ENCODE data around the gene OR6J1. TPM values are rescaled to one million over a fixed set of nuclear protein-coding genes. Genes with fewer than 3 reads are reported as not detected.

The OR6J1 gene
- total and polyA plus RNA-seq, 2 of the 13 experiments (the other 11 are each of a cell fraction or from before 2014, with no cell fraction given) = not detected

DNA sequence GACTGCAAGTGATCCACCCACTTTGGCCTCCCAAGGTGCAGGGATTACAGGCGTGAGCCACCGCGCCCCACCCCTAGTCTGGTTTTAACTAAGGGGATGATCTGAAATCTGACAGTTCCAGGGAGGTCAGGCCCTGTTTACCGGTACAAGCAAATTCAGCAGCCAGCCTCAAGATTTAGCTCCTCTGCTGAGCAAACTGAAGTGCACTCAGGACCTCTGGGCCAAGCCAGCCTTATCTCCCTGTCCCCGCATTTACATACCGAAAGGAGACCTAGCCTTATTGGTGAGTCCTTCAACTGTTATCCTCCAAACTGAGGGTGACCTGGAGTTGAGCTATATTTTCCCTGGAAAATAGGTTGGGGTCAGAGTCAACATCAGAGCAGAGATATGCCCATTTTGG lies 46.9 kb downstream of the OR6J1 start (continued):
- TF ChIP-seq, protein P1, sequence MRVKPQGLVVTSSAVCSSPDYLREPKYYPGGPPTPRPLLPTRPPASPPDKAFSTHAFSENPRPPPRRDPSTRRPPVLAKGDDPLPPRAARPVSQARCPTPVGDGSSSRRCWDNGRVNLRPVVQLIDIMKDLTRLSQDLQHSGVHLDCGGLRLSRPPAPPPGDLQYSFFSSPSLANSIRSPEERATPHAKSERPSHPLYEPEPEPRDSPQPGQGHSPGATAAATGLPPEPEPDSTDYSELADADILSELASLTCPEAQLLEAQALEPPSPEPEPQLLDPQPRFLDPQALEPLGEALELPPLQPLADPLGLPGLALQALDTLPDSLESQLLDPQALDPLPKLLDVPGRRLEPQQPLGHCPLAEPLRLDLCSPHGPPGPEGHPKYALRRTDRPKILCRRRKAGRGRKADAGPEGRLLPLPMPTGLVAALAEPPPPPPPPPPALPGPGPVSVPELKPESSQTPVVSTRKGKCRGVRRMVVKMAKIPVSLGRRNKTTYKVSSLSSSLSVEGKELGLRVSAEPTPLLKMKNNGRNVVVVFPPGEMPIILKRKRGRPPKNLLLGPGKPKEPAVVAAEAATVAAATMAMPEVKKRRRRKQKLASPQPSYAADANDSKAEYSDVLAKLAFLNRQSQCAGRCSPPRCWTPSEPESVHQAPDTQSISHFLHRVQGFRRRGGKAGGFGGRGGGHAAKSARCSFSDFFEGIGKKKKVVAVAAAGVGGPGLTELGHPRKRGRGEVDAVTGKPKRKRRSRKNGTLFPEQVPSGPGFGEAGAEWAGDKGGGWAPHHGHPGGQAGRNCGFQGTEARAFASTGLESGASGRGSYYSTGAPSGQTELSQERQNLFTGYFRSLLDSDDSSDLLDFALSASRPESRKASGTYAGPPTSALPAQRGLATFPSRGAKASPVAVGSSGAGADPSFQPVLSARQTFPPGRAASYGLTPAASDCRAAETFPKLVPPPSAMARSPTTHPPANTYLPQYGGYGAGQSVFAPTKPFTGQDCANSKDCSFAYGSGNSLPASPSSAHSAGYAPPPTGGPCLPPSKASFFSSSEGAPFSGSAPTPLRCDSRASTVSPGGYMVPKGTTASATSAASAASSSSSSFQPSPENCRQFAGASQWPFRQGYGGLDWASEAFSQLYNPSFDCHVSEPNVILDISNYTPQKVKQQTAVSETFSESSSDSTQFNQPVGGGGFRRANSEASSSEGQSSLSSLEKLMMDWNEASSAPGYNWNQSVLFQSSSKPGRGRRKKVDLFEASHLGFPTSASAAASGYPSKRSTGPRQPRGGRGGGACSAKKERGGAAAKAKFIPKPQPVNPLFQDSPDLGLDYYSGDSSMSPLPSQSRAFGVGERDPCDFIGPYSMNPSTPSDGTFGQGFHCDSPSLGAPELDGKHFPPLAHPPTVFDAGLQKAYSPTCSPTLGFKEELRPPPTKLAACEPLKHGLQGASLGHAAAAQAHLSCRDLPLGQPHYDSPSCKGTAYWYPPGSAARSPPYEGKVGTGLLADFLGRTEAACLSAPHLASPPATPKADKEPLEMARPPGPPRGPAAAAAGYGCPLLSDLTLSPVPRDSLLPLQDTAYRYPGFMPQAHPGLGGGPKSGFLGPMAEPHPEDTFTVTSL (CRISPR knock-in tag; IDR thresholded peaks at IDR 0.05; ENCODE audit: borderline replicate concordance) = no peak
- no peak for TF ChIP-seq ATAD3A (CRISPR knock-in tag; IDR thresholded peaks at IDR 0.05)
- TF ChIP-seq KMT2A (CRISPR knock-in tag; IDR thresholded peaks at IDR 0.05) = 0 out of 2 replicates have a peak, but pooled peaks have one; percentile 30
- TF ChIP-seq SALL2 (CRISPR knock-in tag; IDR thresholded peaks at IDR 0.05) = no peak
- TF ChIP-seq TP53 (CRISPR knock-in tag; conservative IDR thresholded peaks at IDR 0.05) = no peak
- 0 out of 2 replicates have a peak, but pooled peaks have one; percentile 7 for TF ChIP-seq NCOA2 (CRISPR knock-in tag; IDR thresholded peaks at IDR 0.05)
- TF ChIP-seq, protein P2, sequence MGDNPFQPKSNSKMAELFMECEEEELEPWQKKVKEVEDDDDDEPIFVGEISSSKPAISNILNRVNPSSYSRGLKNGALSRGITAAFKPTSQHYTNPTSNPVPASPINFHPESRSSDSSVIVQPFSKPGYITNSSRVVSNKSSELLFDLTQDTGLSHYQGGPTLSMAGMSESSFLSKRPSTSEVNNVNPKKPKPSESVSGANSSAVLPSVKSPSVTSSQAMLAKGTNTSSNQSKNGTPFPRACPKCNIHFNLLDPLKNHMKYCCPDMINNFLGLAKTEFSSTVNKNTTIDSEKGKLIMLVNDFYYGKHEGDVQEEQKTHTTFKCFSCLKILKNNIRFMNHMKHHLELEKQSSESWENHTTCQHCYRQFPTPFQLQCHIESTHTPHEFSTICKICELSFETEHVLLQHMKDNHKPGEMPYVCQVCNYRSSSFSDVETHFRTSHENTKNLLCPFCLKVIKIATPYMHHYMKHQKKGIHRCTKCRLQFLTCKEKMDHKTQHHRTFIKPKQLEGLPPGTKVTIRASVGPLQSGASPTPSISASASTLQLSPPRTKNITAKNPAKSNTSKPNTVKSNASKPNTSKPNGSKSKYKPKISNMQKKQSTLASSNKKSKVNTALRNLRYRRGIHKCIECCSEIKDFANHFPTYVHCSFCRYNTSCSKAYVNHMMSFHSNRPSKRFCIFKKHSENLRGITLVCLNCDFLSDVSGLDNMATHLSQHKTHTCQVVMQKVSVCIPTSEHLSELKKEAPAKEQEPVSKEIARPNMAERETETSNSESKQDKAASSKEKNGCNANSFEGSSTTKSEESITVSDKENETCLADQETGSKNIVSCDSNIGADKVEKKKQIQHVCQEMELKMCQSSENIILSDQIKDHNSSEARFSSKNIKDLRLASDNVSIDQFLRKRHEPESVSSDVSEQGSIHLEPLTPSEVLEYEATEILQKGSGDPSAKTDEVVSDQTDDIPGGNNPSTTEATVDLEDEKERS (CRISPR knock-in tag; IDR thresholded peaks at IDR 0.05) = 0 out of 2 replicates have a peak, but pooled peaks have one; percentile 49
- TF ChIP-seq, protein P3, sequence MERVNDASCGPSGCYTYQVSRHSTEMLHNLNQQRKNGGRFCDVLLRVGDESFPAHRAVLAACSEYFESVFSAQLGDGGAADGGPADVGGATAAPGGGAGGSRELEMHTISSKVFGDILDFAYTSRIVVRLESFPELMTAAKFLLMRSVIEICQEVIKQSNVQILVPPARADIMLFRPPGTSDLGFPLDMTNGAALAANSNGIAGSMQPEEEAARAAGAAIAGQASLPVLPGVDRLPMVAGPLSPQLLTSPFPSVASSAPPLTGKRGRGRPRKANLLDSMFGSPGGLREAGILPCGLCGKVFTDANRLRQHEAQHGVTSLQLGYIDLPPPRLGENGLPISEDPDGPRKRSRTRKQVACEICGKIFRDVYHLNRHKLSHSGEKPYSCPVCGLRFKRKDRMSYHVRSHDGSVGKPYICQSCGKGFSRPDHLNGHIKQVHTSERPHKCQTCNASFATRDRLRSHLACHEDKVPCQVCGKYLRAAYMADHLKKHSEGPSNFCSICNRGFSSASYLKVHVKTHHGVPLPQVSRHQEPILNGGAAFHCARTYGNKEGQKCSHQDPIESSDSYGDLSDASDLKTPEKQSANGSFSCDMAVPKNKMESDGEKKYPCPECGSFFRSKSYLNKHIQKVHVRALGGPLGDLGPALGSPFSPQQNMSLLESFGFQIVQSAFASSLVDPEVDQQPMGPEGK (CRISPR knock-in tag; IDR thresholded peaks at IDR 0.05) = 0 out of 2 replicates have a peak, but pooled peaks have one; percentile 21
- TF ChIP-seq, protein P4, sequence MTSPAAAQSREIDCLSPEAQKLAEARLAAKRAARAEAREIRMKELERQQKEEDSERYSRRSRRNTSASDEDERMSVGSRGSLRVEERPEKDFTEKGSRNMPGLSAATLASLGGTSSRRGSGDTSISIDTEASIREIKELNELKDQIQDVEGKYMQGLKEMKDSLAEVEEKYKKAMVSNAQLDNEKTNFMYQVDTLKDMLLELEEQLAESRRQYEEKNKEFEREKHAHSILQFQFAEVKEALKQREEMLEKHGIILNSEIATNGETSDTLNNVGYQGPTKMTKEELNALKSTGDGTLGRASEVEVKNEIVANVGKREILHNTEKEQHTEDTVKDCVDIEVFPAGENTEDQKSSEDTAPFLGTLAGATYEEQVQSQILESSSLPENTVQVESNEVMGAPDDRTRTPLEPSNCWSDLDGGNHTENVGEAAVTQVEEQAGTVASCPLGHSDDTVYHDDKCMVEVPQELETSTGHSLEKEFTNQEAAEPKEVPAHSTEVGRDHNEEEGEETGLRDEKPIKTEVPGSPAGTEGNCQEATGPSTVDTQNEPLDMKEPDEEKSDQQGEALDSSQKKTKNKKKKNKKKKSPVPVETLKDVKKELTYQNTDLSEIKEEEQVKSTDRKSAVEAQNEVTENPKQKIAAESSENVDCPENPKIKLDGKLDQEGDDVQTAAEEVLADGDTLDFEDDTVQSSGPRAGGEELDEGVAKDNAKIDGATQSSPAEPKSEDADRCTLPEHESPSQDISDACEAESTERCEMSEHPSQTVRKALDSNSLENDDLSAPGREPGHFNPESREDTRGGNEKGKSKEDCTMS (CRISPR knock-in tag; conservative IDR thresholded peaks at IDR 0.05) = 0 out of 2 replicates have a peak, but pooled peaks have one; percentile 3
- TF ChIP-seq ZNF333 (CRISPR knock-in tag; IDR thresholded peaks at IDR 0.05; ENCODE audit: borderline replicate concordance) = no peak
- TF ChIP-seq ZBTB38 (CRISPR knock-in tag; IDR thresholded peaks at IDR 0.05) = no peak
- no peak for TF ChIP-seq RFX5 (IDR thresholded peaks at IDR 0.05; ENCODE audit: low read depth, low read length)
- TF ChIP-seq ATF7-NPFF (CRISPR knock-in tag; IDR thresholded peaks at IDR 0.05; ENCODE audit: low read depth) = peak; percentile 13; the same call in 1 of the 2 replicates
- TF ChIP-seq NFYB (CRISPR knock-in tag; IDR thresholded peaks at IDR 0.05) = 0 out of 2 replicates have a peak, but pooled peaks have one; percentile 8
- TF ChIP-seq, protein P5, sequence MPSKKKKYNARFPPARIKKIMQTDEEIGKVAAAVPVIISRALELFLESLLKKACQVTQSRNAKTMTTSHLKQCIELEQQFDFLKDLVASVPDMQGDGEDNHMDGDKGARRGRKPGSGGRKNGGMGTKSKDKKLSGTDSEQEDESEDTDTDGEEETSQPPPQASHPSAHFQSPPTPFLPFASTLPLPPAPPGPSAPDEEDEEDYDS (CRISPR knock-in tag; IDR thresholded peaks at IDR 0.05) = 0 out of 2 replicates have a peak, but pooled peaks have one; percentile 22
- TF ChIP-seq POLR2G (IDR thresholded peaks at IDR 0.05; ENCODE audit: low read depth, low read length) = no peak
